IPS DF 19.7 (cell line): Measurements from ENCODE around the gene SRGAP1.

ENCODE experiments used
- DNase-seq: peaks from one replicate; pipeline ENCODE4 v3.0.0-alpha.2; 2013; ENCODE audit warnings: low read depth, low spot score

Gene SRGAP1

GRCh38 chr12:63965936-63966605 lies 121.6 kb downstream of the SRGAP1 start:
- no peak for DNase-seq

GRCh38 chr12:63966606-63966975 lies 122.1 kb downstream of the SRGAP1 start:
- DNase-seq = no peak

DNA sequence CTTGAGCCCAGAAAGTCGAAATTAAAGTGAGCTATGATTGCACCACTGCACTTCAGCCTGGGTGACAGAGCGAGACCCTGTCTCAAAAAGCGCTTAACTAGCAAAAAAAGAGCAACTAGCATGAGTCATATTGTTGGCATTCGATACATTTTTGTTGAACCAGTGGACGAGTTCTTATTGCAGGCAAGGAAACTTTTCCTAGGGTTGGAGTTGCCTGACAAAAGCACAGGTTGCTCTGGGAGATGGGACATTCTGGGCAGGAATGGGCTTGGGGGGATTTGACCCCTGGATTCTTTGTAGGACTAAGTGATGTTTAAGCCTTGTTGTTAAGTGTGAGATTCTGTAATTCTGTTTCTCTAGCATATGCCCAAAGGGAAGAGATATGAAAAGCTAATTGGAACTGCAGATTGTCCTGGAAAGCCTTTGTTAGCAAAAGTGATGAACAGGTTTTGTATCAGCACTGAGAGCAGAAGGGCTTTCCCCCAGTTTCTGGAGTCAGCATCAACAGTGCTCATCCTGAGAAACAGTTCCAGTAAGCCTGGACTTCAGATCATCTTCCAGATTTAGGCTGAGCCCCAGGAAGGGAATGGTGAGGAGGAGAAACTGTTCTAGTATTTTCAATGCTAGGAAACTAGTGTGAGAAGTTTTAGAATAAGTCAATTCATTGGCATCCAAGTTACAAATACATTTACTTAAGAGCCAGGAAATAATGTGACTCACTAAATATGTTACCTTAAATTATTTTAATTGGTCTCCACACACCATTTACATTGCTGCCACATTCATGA lies 123.1 kb downstream of the SRGAP1 start:
- no peak for DNase-seq

- DNase-seq = no peak
These were observed 124.2 kb downstream of the SRGAP1 start for GRCh38 chr12:63968673-63969072.

DNA sequence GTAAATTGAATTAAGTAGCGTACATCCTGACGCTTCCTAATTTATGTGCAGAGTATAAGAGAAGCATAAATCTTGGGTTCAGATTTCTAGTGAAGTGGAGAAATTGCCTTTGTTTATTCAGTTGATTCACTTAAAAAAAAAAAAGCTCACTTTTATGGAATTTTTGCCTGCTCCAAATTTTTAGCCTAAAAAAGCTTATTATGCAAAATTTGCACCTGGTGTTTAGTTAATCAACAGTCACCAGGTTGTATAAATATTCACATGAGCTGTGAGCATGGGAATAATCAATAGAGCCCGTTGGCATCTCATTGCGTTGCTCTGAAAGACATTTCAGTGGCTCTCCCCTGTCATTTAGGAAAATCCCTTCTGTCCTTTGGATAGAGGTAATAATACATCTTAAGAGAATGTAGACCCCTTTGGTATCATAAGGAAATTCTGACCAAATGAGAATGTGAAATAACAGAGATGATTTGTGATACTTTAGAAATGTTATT lies 132.4 kb downstream of the SRGAP1 start:
- DNase-seq = no peak

GRCh38 chr12:63977441-63977840 lies 132.9 kb downstream of the SRGAP1 start:
- no peak for DNase-seq

- DNase-seq = no peak
These were observed 134.0 kb downstream of the SRGAP1 start for GRCh38 chr12:63978519-63978918.

GRCh38 chr12:63980211-63980610 lies 135.7 kb downstream of the SRGAP1 start:
- DNase-seq = no peak

DNA sequence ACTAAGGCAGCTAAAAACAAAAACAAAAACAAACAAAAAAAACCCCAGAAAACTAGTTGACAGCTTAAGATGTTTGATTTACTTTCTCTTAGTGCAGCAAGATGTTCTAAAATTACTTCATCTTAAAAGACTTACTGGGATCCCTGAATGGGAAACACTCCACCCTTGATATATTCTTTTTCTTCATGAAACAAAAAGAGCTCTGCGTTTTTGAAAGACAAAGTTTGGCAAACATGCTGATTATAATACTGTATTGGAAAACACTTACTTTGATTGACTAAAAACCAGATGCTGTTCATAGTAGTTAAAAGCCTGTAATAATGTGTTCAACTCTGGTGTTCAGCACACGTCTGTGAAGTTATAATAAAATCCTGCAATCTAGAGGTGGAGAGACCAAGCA lies 136.8 kb downstream of the SRGAP1 start:
- DNase-seq = no peak

DNA sequence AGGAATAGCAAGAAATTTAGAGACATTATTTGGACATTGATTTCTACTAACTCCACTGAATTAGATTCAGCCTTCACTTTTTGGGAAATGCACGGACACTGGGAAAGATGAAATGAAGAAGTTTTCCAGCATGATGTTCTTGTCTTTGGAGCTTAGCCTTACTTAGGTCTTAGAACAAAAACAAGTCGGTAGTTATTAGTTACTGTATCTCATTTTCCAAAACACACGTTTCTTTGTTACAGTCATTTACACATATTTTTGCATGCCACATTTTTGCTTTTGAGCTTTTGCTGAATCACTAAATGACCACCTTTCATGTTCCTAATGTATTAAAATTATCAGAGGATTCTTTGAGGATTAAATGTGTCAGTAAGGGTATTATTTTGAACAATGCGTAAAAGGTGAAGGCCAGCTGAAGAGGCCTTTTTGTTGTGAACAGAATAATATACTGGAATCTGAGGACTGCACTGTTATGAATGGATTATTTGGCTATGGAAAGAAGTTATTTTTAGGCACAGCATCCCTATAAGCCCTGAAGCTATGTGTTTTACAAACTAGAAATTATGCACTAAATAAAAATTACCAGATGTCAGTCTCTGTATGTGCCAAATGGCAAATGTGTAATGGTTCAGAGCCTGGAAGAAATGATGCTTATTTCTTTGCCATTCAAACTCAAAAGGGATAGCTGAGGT lies 138.2 kb downstream of the SRGAP1 start:
- DNase-seq = no peak

DNA sequence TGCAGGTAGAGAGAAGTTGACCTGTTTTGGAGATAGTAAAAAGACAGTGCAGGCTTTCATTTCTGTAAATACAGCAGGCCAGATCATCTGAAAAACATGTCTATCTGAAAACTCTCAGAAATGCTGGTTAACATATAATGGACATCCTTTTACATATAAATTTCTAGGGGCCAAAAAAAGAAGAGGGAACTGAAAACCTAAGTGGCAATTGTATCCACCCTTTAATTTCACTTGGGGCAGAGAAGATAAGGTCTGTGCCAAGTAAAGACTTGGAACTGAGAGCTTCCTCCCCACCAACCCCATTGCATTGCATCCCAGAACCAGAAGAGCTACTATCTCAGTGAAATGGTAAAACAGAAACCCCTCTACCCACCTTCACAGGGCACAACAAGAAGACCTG lies 141.0 kb downstream of the SRGAP1 start:
- no peak for DNase-seq

GRCh38 chr12:63985945-63986344 lies 141.4 kb downstream of the SRGAP1 start:
- no peak for DNase-seq

GRCh38 chr12:63989301-63989845 lies 144.9 kb downstream of the SRGAP1 start:
- DNase-seq = no peak

- no peak for DNase-seq
These were observed 146.5 kb downstream of the SRGAP1 start for GRCh38 chr12:63990828-63991547.

GRCh38 chr12:63994704-63995103 lies 150.2 kb downstream of the SRGAP1 start:
- DNase-seq = no peak

DNA sequence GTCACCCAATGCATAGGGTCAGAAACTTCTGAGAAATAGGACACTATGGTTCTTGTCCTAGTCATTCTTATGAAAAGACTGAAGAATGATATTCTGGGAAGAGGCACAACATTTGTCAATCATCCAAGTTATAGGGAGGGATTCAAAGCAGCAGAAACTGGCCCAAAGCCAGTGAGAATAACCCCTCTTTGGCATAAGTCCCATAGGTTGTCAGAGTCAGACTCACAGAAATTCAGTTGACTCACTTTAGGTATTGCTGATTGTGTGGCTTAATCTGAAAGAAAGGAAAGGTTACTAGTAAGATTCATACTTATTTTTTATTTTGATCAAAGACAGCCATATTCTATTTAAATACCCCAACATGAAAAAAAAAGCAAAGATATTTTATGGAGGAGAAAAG lies 151.0 kb downstream of the SRGAP1 start:
- no peak for DNase-seq

- no peak for DNase-seq
These were observed 152.1 kb downstream of the SRGAP1 start for GRCh38 chr12:63996556-63996955.

DNA sequence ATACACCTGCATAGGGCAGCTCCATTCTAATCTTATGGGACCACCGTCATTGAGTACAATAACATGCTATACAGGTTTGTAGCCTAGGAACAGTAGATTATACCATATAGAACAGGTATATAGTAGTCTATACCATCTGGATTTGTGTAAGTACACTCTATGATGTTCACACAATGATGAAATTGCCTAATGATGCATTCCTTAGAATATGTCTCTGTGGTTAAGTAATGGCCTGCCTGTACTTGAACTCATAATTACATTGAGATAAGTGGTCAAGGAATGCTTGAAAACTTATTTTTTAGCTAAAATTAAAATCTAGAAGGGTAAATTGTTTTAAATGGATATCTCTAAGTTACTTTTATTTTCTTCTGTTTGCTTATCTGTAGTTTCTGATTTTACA lies 152.7 kb downstream of the SRGAP1 start:
- no peak for DNase-seq

DNA sequence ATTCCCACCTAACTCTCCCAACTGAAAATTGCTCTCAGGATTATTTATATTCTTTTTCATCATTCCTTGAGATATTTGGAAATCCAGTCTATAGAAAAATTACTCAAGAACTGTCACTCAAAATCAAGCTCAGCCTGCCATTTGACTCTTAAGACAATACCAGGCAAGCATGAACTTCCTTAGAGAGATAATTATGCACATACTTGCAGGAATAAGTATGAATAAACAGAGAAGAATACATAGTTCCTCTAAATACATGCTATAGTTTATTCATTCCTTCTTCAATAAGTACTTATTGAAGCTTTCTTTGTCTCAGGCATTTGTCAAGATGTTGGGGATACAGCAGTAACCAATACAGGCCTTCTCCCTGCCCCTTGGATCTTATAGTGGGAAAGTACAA lies 154.1 kb downstream of the SRGAP1 start:
- DNase-seq = no peak

DNA sequence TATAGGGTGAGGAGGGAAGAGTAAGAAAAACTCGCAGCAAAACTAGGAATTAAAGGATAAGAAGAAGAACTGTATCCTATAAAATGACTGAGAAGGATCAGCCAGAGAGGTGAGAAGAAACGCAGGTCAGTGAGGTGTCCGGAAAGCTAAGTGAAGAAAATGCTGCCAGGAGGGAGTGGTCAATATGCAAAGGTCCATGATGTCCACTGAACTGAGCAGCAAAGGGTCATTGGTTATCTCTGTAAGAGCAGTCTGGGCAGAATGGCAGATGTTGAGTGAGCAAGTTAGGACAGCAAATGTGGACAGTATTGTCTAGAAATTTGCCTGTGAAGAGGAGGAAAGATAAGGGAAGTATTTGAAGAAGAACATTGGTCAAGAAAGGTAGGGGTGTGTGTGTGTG lies 155.4 kb downstream of the SRGAP1 start:
- no peak for DNase-seq

DNA sequence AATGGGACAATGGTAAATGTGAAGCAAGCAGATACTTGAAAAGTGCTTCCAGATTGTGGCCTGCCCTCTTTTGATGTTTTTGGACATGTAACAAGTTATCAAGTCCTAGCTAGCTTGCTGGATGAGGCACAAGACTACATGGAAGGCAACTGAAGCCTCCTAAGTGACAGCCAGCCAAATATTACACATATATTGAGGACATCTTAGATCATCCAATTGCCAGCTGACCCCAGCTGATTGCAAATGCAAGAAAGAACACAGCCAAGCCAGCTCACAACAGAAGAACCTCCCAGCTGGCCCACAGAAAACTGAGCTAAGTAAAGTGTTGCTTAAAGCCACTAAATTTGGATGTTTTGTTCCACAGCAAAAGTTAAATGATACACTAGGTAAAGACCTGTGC lies 156.9 kb downstream of the SRGAP1 start:
- DNase-seq = no peak

- no peak for DNase-seq
These were observed 160.1 kb downstream of the SRGAP1 start for GRCh38 chr12:64004641-64005040.
